HepG2 (cell line): ENCODE measurements around the gene HMGB2. TPM values are rescaled to one million over a fixed set of nuclear protein-coding genes. Genes with fewer than 3 reads are reported as not detected.

ENCODE experiments used
- EED ChIP-seq: sonication (generic); formaldehyde crosslinking; IDR thresholded peaks from 2 replicates; pipeline ENCODE4 v1.5.0; 2020; ENCODE audit warnings: mild to moderate bottlenecking, missing genetic modification reagents
- FOXK1 ChIP-seq: sonication (generic); formaldehyde crosslinking; IDR thresholded peaks from 2 replicates; pipeline ENCODE4 v1.4.0; 2020; ENCODE audit warnings: low read depth, missing genetic modification reagents, borderline replicate concordance
- KDM4B ChIP-seq: sonication (generic); formaldehyde crosslinking; IDR thresholded peaks from 2 replicates; pipeline ENCODE4 v1.4.0; 2020; ENCODE audit warnings: missing genetic modification reagents
- NFAT5 ChIP-seq: sonication (generic); formaldehyde crosslinking; IDR thresholded peaks from 2 replicates; pipeline ENCODE4 v1.4.0; 2020; ENCODE audit warnings: missing genetic modification reagents
- NKX3-1 ChIP-seq: sonication (generic); formaldehyde crosslinking; IDR thresholded peaks from 2 replicates; pipeline ENCODE4 v1.5.0; 2020; ENCODE audit warnings: missing genetic modification reagents
- PAX8 ChIP-seq: sonication (generic); formaldehyde crosslinking; IDR thresholded peaks from 2 replicates; pipeline ENCODE4 v1.8.0; 2022; ENCODE audit warnings: mild to moderate bottlenecking, missing genetic modification reagents, borderline replicate concordance
- PHF20 ChIP-seq: sonication (generic); formaldehyde crosslinking; IDR thresholded peaks from 2 replicates; pipeline ENCODE4 v1.5.0; 2020; ENCODE audit warnings: mild to moderate bottlenecking, missing genetic modification reagents
- SRY ChIP-seq: sonication (generic); formaldehyde crosslinking; IDR thresholded peaks from 2 replicates; pipeline ENCODE4 v1.8.0; 2022; ENCODE audit warnings: mild to moderate bottlenecking, missing genetic modification reagents
- TAF15 ChIP-seq: fragments of 200-400 bp; formaldehyde crosslinking; IDR thresholded peaks from one replicate; pipeline ENCODE4 v1.6.1; 2018; ENCODE audit warnings: mild to moderate bottlenecking, low read depth, low read length; ENCODE audit not compliant: poor library complexity, severe bottlenecking
- YY1 ChIP-seq: IDR thresholded peaks from 2 replicates; pipeline ENCODE4 v1.6.1; 2011; ENCODE audit warnings: low read length, low read depth, moderate library complexity, mild to moderate bottlenecking; ENCODE audit not compliant: insufficient read depth, insufficient replicate concordance
- ZFP36L2 ChIP-seq: sonication (generic); formaldehyde crosslinking; IDR thresholded peaks from 2 replicates; pipeline ENCODE4 v1.4.0; 2020; ENCODE audit warnings: missing genetic modification reagents
- ZMAT3 ChIP-seq: sonication (generic); formaldehyde crosslinking; conservative IDR thresholded peaks from 2 replicates; pipeline ENCODE4 v1.7.0; 2021; ENCODE audit warnings: missing genetic modification reagents
- ZMYM3 ChIP-seq: sonication (generic); formaldehyde crosslinking; IDR thresholded peaks from 2 replicates; pipeline ENCODE4 v1.5.1; 2020; ENCODE audit warnings: mild to moderate bottlenecking, missing genetic modification reagents
- ZNF263 ChIP-seq: sonication (generic); formaldehyde crosslinking; IDR thresholded peaks from 2 replicates; pipeline ENCODE4 v1.4.0; 2020; ENCODE audit warnings: missing genetic modification reagents
- ZNF772 ChIP-seq: sonication (generic); formaldehyde crosslinking; IDR thresholded peaks from 2 replicates; pipeline ENCODE4 v1.5.0; 2020; ENCODE audit warnings: mild to moderate bottlenecking, missing genetic modification reagents
- ZNF879 ChIP-seq: sonication (generic); formaldehyde crosslinking; IDR thresholded peaks from 2 replicates; pipeline ENCODE4 v1.8.1; 2023; ENCODE audit warnings: missing genetic modification reagents
- polyA plus RNA-seq, 8 experiments: library from polyadenylated mRNA; depleted of rRNA in 3 of 8; stranded (reverse) in 7 of 8; unstranded in 1 of 8; fragments of >200 nt; fragmentation: Illumina TruSeq in 4 of 8; extraction: Trizol in 4 of 8; gene quantifications; 2 replicates each; pipeline versions ENCODE4 v1.2.1 to v1.2.3, GENCODE V29; 2011 to 2016; ENCODE audit warnings: low read depth in 4 of 8, missing spikeins in 1 of 8, mixed read lengths in 1 of 8; ENCODE audit not compliant: insufficient read depth in 1 of 8
- total RNA-seq, 5 experiments: library from RNA; depleted of rRNA; stranded (reverse); fragments of >200 nt; fragmentation: Illumina TruSeq; extraction: Trizol; gene quantifications; 2 replicates each; pipeline ENCODE4 v1.2.3, GENCODE V29; 2016; ENCODE audit warnings: low read depth in 1 of 5

The HMGB2 gene
- total and polyA plus RNA-seq, 2 of the 13 experiments (the other 11 are each of a cell fraction or from before 2014, with no cell fraction given), result 90.5 to 332 TPM

- TF ChIP-seq KDM4B (CRISPR knock-in tag), result no peak
- TF ChIP-seq FOXK1 (CRISPR knock-in tag), result no peak
- TF ChIP-seq EED (CRISPR knock-in tag), result peak; percentile 82
- TF ChIP-seq YY1, result peak; percentile 7
- peak; percentile 27 for TF ChIP-seq TAF15
- TF ChIP-seq NKX3-1 (CRISPR knock-in tag), result peak; percentile 5; the same call in 1 of the 2 replicates
- no peak for TF ChIP-seq NFAT5 (CRISPR knock-in tag)
- peak; percentile 92 for TF ChIP-seq ZNF263 (CRISPR knock-in tag)
- TF ChIP-seq ZNF772 (CRISPR knock-in tag), result 0 out of 2 replicates have a peak, but pooled peaks have one; percentile 86
- TF ChIP-seq ZMAT3 (CRISPR knock-in tag), result no peak
- 0 out of 2 replicates have a peak, but pooled peaks have one; percentile 5 for TF ChIP-seq PHF20 (CRISPR knock-in tag)
- TF ChIP-seq ZNF879, result no peak
- TF ChIP-seq SRY (CRISPR knock-in tag), result 0 out of 2 replicates have a peak, but pooled peaks have one; percentile 8
- no peak for TF ChIP-seq ZFP36L2 (CRISPR knock-in tag)
- TF ChIP-seq ZMYM3 (CRISPR knock-in tag), result no peak
- TF ChIP-seq PAX8 (CRISPR knock-in tag), result 0 out of 2 replicates have a peak, but pooled peaks have one; percentile 39
Measured at GRCh38 chr4:173333658-173334084, 487 bp downstream of the HMGB2 start (continued).
